K562 (cell line): Measurements from ENCODE around the gene TAS2R20.

ENCODE experiments used
- CCAR2 ChIP-seq: fragments of 200-400 bp; formaldehyde crosslinking; IDR thresholded peaks from 2 replicates; pipeline ENCODE4 v1.6.1; 2017; ENCODE audit warnings: mild to moderate bottlenecking, low read depth, low read length
- EGR1 ChIP-seq: fragments of 450-650 bp; conservative IDR thresholded peaks from 2 replicates; pipeline ENCODE4 v1.6.1; 2017; ENCODE audit warnings: mild to moderate bottlenecking
- GABPA ChIP-seq: fragments of 200-800 bp; sonication (Bioruptor generic); conservative IDR thresholded peaks from 2 replicates; pipeline ENCODE4 v1.6.1; 2016; ENCODE audit warnings: low read depth, missing genetic modification characterization, missing compliant biosample characterization
- TF ChIP-seq, protein P1 (sequence below), 2 experiments: fragments of 450-650 bp; formaldehyde crosslinking in 1 of 2; IDR thresholded peaks; 2 replicates each; pipeline versions ENCODE4 v1.4.0 to v1.6.1; 2014 to 2020; ENCODE audit warnings: mild to moderate bottlenecking in 2 of 2, borderline replicate concordance in 1 of 2, low read depth in 1 of 2
- TF ChIP-seq, protein P2 (sequence below), 3 experiments: IDR thresholded peaks in 2 of 3; conservative IDR thresholded peaks in 1 of 3; 2 replicates each; pipeline ENCODE4 v1.5.1; 2011 to 2012; ENCODE audit warnings: low read length in 3 of 3, mild to moderate bottlenecking in 3 of 3, control low read depth in 2 of 3, improper control_type of control experiment in 1 of 3, inconsistent platforms in 1 of 3, low read depth in 1 of 3, mixed read lengths in 1 of 3, moderate library complexity in 1 of 3; ENCODE audit not compliant: insufficient read depth in 2 of 3
- TF ChIP-seq, protein P3 (sequence below): sonication (generic); formaldehyde crosslinking; IDR thresholded peaks from 2 replicates; pipeline ENCODE4 v1.8.1; 2022; ENCODE audit warnings: missing genetic modification reagents
- TF ChIP-seq, protein P4 (sequence below): sonication (generic); formaldehyde crosslinking; IDR thresholded peaks from 2 replicates; pipeline ENCODE4 v1.8.0; 2022; ENCODE audit warnings: mild to moderate bottlenecking, low read depth, missing genetic modification reagents

DNA sequence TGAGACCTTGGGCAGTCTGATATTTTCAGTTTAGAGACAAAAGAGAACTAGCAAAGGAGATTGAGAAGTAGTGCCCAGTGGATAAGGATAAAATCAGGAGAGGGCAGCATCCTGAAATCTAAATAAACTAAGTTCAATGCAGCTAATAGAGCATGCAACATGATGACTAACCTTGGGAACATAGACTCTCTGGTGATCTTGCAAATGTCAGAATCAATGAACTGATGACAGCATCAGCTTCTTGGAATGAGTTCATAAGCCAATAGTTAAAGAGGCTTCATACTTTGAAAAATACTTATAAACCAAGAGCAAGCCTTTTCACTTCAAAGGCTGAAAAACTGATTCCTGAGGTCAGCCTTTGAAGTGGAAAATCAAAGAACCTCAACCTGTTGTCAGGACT, 16.1 kb upstream of the TAS2R20 start:
- TF ChIP-seq, protein P1, sequence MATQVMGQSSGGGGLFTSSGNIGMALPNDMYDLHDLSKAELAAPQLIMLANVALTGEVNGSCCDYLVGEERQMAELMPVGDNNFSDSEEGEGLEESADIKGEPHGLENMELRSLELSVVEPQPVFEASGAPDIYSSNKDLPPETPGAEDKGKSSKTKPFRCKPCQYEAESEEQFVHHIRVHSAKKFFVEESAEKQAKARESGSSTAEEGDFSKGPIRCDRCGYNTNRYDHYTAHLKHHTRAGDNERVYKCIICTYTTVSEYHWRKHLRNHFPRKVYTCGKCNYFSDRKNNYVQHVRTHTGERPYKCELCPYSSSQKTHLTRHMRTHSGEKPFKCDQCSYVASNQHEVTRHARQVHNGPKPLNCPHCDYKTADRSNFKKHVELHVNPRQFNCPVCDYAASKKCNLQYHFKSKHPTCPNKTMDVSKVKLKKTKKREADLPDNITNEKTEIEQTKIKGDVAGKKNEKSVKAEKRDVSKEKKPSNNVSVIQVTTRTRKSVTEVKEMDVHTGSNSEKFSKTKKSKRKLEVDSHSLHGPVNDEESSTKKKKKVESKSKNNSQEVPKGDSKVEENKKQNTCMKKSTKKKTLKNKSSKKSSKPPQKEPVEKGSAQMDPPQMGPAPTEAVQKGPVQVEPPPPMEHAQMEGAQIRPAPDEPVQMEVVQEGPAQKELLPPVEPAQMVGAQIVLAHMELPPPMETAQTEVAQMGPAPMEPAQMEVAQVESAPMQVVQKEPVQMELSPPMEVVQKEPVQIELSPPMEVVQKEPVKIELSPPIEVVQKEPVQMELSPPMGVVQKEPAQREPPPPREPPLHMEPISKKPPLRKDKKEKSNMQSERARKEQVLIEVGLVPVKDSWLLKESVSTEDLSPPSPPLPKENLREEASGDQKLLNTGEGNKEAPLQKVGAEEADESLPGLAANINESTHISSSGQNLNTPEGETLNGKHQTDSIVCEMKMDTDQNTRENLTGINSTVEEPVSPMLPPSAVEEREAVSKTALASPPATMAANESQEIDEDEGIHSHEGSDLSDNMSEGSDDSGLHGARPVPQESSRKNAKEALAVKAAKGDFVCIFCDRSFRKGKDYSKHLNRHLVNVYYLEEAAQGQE (IDR thresholded peaks at IDR 0.05; ENCODE audit: borderline replicate concordance), result no peak
- TF ChIP-seq, protein P1 (CRISPR knock-in tag; IDR thresholded peaks at IDR 0.05; ENCODE audit: low read depth), result no peak
- TF ChIP-seq, protein P2, sequence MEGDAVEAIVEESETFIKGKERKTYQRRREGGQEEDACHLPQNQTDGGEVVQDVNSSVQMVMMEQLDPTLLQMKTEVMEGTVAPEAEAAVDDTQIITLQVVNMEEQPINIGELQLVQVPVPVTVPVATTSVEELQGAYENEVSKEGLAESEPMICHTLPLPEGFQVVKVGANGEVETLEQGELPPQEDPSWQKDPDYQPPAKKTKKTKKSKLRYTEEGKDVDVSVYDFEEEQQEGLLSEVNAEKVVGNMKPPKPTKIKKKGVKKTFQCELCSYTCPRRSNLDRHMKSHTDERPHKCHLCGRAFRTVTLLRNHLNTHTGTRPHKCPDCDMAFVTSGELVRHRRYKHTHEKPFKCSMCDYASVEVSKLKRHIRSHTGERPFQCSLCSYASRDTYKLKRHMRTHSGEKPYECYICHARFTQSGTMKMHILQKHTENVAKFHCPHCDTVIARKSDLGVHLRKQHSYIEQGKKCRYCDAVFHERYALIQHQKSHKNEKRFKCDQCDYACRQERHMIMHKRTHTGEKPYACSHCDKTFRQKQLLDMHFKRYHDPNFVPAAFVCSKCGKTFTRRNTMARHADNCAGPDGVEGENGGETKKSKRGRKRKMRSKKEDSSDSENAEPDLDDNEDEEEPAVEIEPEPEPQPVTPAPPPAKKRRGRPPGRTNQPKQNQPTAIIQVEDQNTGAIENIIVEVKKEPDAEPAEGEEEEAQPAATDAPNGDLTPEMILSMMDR (IDR thresholded peaks at IDR 0.05 in 2 of 3, conservative IDR thresholded peaks at IDR 0.05 in 1 of 3; ENCODE audit: insufficient read depth in 2 of 3, low read depth in 1 of 3, low read length in 3 of 3), result no peak
- TF ChIP-seq GABPA (no peak), CCAR2 (no peak), EGR1 (no peak)
- TF ChIP-seq, protein P3, sequence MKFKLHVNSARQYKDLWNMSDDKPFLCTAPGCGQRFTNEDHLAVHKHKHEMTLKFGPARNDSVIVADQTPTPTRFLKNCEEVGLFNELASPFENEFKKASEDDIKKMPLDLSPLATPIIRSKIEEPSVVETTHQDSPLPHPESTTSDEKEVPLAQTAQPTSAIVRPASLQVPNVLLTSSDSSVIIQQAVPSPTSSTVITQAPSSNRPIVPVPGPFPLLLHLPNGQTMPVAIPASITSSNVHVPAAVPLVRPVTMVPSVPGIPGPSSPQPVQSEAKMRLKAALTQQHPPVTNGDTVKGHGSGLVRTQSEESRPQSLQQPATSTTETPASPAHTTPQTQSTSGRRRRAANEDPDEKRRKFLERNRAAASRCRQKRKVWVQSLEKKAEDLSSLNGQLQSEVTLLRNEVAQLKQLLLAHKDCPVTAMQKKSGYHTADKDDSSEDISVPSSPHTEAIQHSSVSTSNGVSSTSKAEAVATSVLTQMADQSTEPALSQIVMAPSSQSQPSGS (CRISPR knock-in tag), result no peak
- TF ChIP-seq, protein P4, sequence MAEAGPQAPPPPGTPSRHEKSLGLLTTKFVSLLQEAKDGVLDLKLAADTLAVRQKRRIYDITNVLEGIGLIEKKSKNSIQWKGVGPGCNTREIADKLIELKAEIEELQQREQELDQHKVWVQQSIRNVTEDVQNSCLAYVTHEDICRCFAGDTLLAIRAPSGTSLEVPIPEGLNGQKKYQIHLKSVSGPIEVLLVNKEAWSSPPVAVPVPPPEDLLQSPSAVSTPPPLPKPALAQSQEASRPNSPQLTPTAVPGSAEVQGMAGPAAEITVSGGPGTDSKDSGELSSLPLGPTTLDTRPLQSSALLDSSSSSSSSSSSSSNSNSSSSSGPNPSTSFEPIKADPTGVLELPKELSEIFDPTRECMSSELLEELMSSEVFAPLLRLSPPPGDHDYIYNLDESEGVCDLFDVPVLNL (CRISPR knock-in tag), result no peak
